K562 (cell line): ENCODE measurements around the gene ATCAY. TPM values are rescaled to one million over a fixed set of nuclear protein-coding genes. Genes with fewer than 3 reads are reported as not detected.

ENCODE experiments used
- ATAC-seq: fragments of 200-7000 bp; cut with Tn5 transposase; 3 replicates; pipeline ENCODE4 v1.9.1; 2020; ENCODE audit warnings: moderate library complexity
- BruUV-seq: library from RNA; stranded (reverse); fragments of 400-500 nt; replicated peaks from 2 replicates; lab custom pipeline; 2021; lab: Mats Ljungman, UMichigan
- CTCF ChIA-PET: fragments of 300-600 bp; formaldehyde crosslinking; extraction: SDS; loops from one replicate; lab custom pipeline; 2021; ENCODE audit warnings: low intra/inter-chr PET ratio; lab: Yijun Ruan, JAX
- POLR2A ChIA-PET: fragments of 300-600, 350-650 bp; sonication (Branson Sonifier 250); formaldehyde crosslinking; extraction: SDS; loops from one replicate; lab custom pipeline; 2021; ENCODE audit warnings: antibody characterized with exemption, inconsistent platforms; lab: Yijun Ruan, JAX
- DNase-seq, 4 experiments: peaks; one replicate each; pipeline versions ENCODE4 v3.0.0 to v3.0.0-alpha.2; 2011 to 2018; ENCODE audit warnings: low spot score in 3 of 4, mixed read lengths in 3 of 4; ENCODE audit errors: extremely low read depth in 1 of 4
- FAIRE-seq: peaks from 2 replicates; lab custom pipeline; 2011; peaks lifted over from hg19 to GRCh38; lab: Jason Lieb, UNC
- H2AFZ ChIP-seq: 2 replicates; pipeline ENCODE4 v1.6.0; 2011; ENCODE audit warnings: low read depth, low read length, control low read depth, inconsistent platforms
- H3K27ac ChIP-seq: fragments of 200-600 bp; 3 replicates; pipeline ENCODE4 v1.8.0; 2011; ENCODE audit warnings: low read depth, mild to moderate bottlenecking, control low read depth, inconsistent platforms, low read length, moderate library complexity, mixed read lengths; ENCODE audit errors: extremely low read depth
- H3K27me3 ChIP-seq, 2 experiments: fragments of 300-600 bp in 1 of 2; 2 replicates in 1 of 2; 3 replicates in 1 of 2; pipeline versions ENCODE4 v1.6.0 to v1.8.0; 2011; ENCODE audit warnings: inconsistent platforms in 2 of 2, low read length in 2 of 2, mild to moderate bottlenecking in 1 of 2, mixed read lengths in 1 of 2, moderate library complexity in 1 of 2; ENCODE audit not compliant: control insufficient read depth in 2 of 2, insufficient read depth in 2 of 2
- H3K36me3 ChIP-seq: fragments of 300-600 bp; 3 replicates; pipeline ENCODE4 v1.8.0; 2011; ENCODE audit warnings: mild to moderate bottlenecking, low read length, inconsistent platforms; ENCODE audit not compliant: control insufficient read depth, insufficient read depth
- H3K4me1 ChIP-seq, 2 experiments: fragments of 200-600 bp in 1 of 2; replicated peaks in 1 of 2; 2 replicates in 1 of 2; 3 replicates in 1 of 2; pipeline versions ENCODE4 v1.5.1 to v1.8.0; 2011; ENCODE audit warnings: inconsistent platforms in 2 of 2, low read length in 2 of 2, mild to moderate bottlenecking in 1 of 2, mixed read lengths in 1 of 2, moderate library complexity in 1 of 2; ENCODE audit not compliant: control insufficient read depth in 2 of 2, insufficient read depth in 2 of 2
- H3K4me2 ChIP-seq: 2 replicates; pipeline ENCODE4 v1.6.1; 2011; ENCODE audit warnings: low read length, control low read depth, inconsistent platforms, mixed read lengths; ENCODE audit not compliant: insufficient read depth
- H3K4me3 ChIP-seq: fragments of 200-600 bp; sonication (generic), shearing (Covaris generic); 2 replicates; pipeline ENCODE4 v1.5.1; 2016; ENCODE audit warnings: control low read depth, inconsistent platforms
- H3K79me2 ChIP-seq: fragments of 200-600 bp; 3 replicates; pipeline ENCODE4 v1.8.0; 2011; ENCODE audit warnings: low read length, inconsistent platforms; ENCODE audit not compliant: control insufficient read depth, insufficient read depth
- H3K9ac ChIP-seq, 2 experiments: 2 replicates each; pipeline versions ENCODE4 v1.6.0 to v1.6.1; 2011; ENCODE audit warnings: low read depth in 2 of 2, low read length in 2 of 2, control low read depth in 1 of 2, inconsistent platforms in 1 of 2, mild to moderate bottlenecking in 1 of 2, mixed read lengths in 1 of 2; ENCODE audit not compliant: insufficient read depth in 1 of 2
- H3K9me1 ChIP-seq: one replicate; pipeline ENCODE4 v1.6.0; 2011; ENCODE audit warnings: inconsistent platforms, mild to moderate bottlenecking, low read length, moderate library complexity; ENCODE audit not compliant: control insufficient read depth, insufficient read depth
- H3K9me3 ChIP-seq: replicated peaks from 2 replicates; pipeline ENCODE4 v1.5.1; 2011; ENCODE audit warnings: low read depth, low read length, inconsistent platforms; ENCODE audit not compliant: control insufficient read depth, insufficient read depth
- H4K20me1 ChIP-seq: replicated peaks from 2 replicates; pipeline ENCODE4 v1.6.1; 2011; ENCODE audit warnings: low read length, inconsistent platforms, mixed read lengths; ENCODE audit not compliant: control insufficient read depth, insufficient read depth
- CHD1 ChIP-seq: fragments of 200-600 bp; sonication (generic); IDR thresholded peaks from one replicate; pipeline ENCODE4 v1.6.1; 2012; ENCODE audit warnings: mild to moderate bottlenecking, moderate library complexity, low read length, inconsistent platforms
- CREM ChIP-seq: IDR thresholded peaks from 2 replicates; pipeline ENCODE4 v1.6.1; 2014; ENCODE audit warnings: antibody characterized with exemption, low read depth
- ELF1 ChIP-seq: fragments of 200-800 bp; sonication (Bioruptor generic); IDR thresholded peaks from 2 replicates; pipeline ENCODE4 v1.6.1; 2016; ENCODE audit warnings: missing genetic modification characterization, missing compliant biosample characterization
- ELF2 ChIP-seq: fragments of 250-450 bp; sonication (Bioruptor Pico); IDR thresholded peaks from 2 replicates; pipeline ENCODE4 v1.5.0; 2021; ENCODE audit warnings: mild to moderate bottlenecking
- HDAC1 ChIP-seq, 2 experiments: fragments of 450-650 bp; IDR thresholded peaks; 2 replicates each; pipeline ENCODE4 v1.6.1; 2016 to 2017; ENCODE audit warnings: inconsistent platforms in 1 of 2, mild to moderate bottlenecking in 1 of 2, moderate library complexity in 1 of 2
- KAT8 ChIP-seq: fragments of 450-650 bp; IDR thresholded peaks from 2 replicates; pipeline ENCODE4 v1.6.1; 2016; ENCODE audit warnings: low read depth, mild to moderate bottlenecking
- SIX5 ChIP-seq, 2 experiments: IDR thresholded peaks; 2 replicates each; pipeline ENCODE4 v1.6.1; 2011; ENCODE audit warnings: low read length in 2 of 2, borderline replicate concordance in 1 of 2, low read depth in 1 of 2, mild to moderate bottlenecking in 1 of 2, moderate library complexity in 1 of 2; ENCODE audit not compliant: insufficient read depth in 1 of 2
- U2AF2 ChIP-seq: fragments of 200-400 bp; formaldehyde crosslinking; optimal IDR thresholded peaks from 2 replicates; pipeline ENCODE3; 2017; ENCODE audit warnings: low read depth, mild to moderate bottlenecking, low read length
- ZFP1 ChIP-seq: fragments of 450-650 bp; formaldehyde crosslinking; IDR thresholded peaks from 2 replicates; pipeline ENCODE4 v1.4.0; 2020; ENCODE audit warnings: mild to moderate bottlenecking, mixed read lengths
- WGBS: fragments of 100-300 bp; shearing (Covaris generic); methylation state at CpG from one replicate; pipeline ENCODE4 v1.1.6; 2016; ENCODE audit warnings: low coverage, mixed read lengths; ENCODE audit not compliant: insufficient coverage; ENCODE audit errors: missing lambda C conversion rate; 5-methylcytosine and 5-hydroxymethylcytosine counted together
- in situ Hi-C: fragments of 300-500 bp; cut with MboI; formaldehyde crosslinking; loops from 4 replicates; pipeline ENCODE4 v1.15.0; 2018; ENCODE audit warnings: inconsistent platforms, mixed read lengths
- intact Hi-C: fragments of 100-400 bp; cut with micrococcal nuclease; formaldehyde crosslinking; loops from 2 replicates; pipeline ENCODE4 v1.14.2; 2022
- polyA plus RNA-seq, 8 experiments: library from polyadenylated mRNA; depleted of rRNA in 4 of 8; stranded (reverse) in 5 of 8; unstranded in 3 of 8; fragments of >200 nt; fragmentation: Nextera tagmentation in 2 of 8; fragmentation: Illumina TruSeq in 1 of 8; extraction: Ambion mirVana in 2 of 8; extraction: Trizol in 1 of 8; gene quantifications; 2 replicates each; pipeline versions ENCODE4 v1.2.1 to v1.2.3, GENCODE V29; 2011 to 2014; ENCODE audit warnings: inconsistent platforms in 1 of 8, missing spikeins in 1 of 8
- total RNA-seq, 7 experiments: library from RNA; depleted of rRNA in 6 of 7; stranded (reverse); fragments of >200 nt in 6 of 7; fragmentation: Illumina TruSeq in 2 of 7; extraction: Trizol in 2 of 7; gene quantifications; 2 replicates each; pipeline versions ENCODE4 v1.2.1 to v1.2.3, GENCODE V29; 2011 to 2021; ENCODE audit warnings: low replicate concordance in 1 of 7
- TF ChIP-seq, protein P1 (sequence below): fragments of 250-450 bp; sonication (Bioruptor Pico); IDR thresholded peaks from 2 replicates; pipeline ENCODE4 v1.8.0; 2021; ENCODE audit warnings: moderate library complexity, mild to moderate bottlenecking, inconsistent platforms
- TF ChIP-seq, protein P2 (sequence below), 2 experiments: fragments of 450-650 bp in 1 of 2; sonication (generic) in 1 of 2; formaldehyde crosslinking in 1 of 2; IDR thresholded peaks; 2 replicates each; pipeline versions ENCODE4 v1.7.1 to v1.9.0; 2016 to 2022; ENCODE audit warnings: inconsistent platforms in 1 of 2, mild to moderate bottlenecking in 1 of 2, missing genetic modification reagents in 1 of 2

Gene ATCAY
- total and polyA plus RNA-seq, 9 of the 15 experiments (the other 6 are each of a cell fraction or from before 2014, with no cell fraction given), result not detected

DNA sequence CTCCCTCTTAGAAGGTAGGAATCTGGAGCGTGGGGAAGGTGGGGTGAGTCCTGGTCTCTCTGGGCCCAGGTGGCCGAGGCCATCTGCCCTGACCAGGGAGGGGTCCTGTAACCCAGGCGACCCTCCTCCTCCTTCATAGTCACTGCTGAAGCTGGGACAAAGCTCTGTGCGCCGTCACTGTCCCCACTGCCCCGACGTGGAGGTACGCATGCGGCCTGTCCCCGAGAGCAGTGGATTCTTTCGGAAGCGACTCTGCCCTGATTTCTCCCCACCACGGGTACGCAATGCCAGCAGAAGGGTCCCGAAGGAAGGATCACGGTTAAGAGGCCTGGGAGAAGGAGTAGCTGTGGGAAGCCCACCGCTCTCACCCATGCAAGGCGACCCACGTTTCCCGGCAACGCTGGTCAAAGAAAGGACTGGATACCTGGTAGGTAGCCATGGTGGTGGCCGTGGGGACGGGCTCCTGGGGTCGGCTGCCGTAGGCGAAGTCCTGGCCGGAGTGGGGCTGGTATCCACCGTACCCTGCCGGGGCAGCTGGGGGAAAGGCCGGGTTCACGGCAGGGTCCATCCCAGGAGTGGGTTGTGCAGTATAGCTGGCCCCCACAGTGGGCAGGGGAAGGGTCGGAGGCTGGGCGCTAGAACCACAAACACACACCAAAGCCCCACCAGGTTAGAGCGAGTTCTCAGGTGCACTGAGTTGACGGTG is 46.0 kb upstream of the ATCAY start:
- Histone ChIP-seq H3K9ac (peak overlapping the region in 1 of 2 experiments; percentile 71; a peak in 2 of 4 replicates), H3K27me3 (peaks cover 11 to 37% of the 10 kb centered on the region in 2 experiments; a peak in 4 of 5 replicates), H3K9me1 (no peaks in the 10 kb centered on the region), H2AFZ (no peak overlapping the region), H3K79me2 (no peaks in the 10 kb centered on the region), H3K36me3 (no peaks in the 10 kb centered on the region), H3K4me2 (no peak overlapping the region), H4K20me1 (no peaks in the 10 kb centered on the region), H3K27ac (no peak overlapping the region), H3K4me1 (peaks cover 0 to 29% of the 10 kb centered on the region in 2 experiments; a peak in 3 of 5 replicates), H3K9me3 (peaks cover 12% of the 10 kb centered on the region), H3K4me3 (no peak overlapping the region)
- FAIRE-seq, result no peak
- in situ Hi-C loops (no loop called here), intact Hi-C loops (no loop called here)
- CTCF ChIA-PET, result no interaction called here
- WGBS, result 44% methylated on average over 25 of the region's 35 CpGs
- BruUV-seq, result no TSS peak
- POLR2A ChIA-PET, result interaction anchor here (0.7 kb wide), 1 partner anchor 72 kb away, joined by 4 read pairs; the partner anchor contains the start of gene MRPL54
- no peak for DNase-seq
- no peak for ATAC-seq
- TF ChIP-seq ZFP1 (CRISPR knock-in tag) (no peak), ELF2 (no peak), KAT8 (no peak), HDAC1 (IDR thresholded peaks at IDR 0.05) (no peak), U2AF2 (no peak), ELF1 (tag) (no peak), CREM (no peak), CHD1 (no peak), SIX5 (IDR thresholded peaks at IDR 0.05; ENCODE audit: borderline replicate concordance in 1 of 2, insufficient read depth in 1 of 2, low read depth in 1 of 2, low read length in 2 of 2) (no peak)
- TF ChIP-seq, protein P1, sequence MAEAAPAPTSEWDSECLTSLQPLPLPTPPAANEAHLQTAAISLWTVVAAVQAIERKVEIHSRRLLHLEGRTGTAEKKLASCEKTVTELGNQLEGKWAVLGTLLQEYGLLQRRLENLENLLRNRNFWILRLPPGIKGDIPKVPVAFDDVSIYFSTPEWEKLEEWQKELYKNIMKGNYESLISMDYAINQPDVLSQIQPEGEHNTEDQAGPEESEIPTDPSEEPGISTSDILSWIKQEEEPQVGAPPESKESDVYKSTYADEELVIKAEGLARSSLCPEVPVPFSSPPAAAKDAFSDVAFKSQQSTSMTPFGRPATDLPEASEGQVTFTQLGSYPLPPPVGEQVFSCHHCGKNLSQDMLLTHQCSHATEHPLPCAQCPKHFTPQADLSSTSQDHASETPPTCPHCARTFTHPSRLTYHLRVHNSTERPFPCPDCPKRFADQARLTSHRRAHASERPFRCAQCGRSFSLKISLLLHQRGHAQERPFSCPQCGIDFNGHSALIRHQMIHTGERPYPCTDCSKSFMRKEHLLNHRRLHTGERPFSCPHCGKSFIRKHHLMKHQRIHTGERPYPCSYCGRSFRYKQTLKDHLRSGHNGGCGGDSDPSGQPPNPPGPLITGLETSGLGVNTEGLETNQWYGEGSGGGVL (CRISPR knock-in tag), result no peak
- TF ChIP-seq, protein P2, sequence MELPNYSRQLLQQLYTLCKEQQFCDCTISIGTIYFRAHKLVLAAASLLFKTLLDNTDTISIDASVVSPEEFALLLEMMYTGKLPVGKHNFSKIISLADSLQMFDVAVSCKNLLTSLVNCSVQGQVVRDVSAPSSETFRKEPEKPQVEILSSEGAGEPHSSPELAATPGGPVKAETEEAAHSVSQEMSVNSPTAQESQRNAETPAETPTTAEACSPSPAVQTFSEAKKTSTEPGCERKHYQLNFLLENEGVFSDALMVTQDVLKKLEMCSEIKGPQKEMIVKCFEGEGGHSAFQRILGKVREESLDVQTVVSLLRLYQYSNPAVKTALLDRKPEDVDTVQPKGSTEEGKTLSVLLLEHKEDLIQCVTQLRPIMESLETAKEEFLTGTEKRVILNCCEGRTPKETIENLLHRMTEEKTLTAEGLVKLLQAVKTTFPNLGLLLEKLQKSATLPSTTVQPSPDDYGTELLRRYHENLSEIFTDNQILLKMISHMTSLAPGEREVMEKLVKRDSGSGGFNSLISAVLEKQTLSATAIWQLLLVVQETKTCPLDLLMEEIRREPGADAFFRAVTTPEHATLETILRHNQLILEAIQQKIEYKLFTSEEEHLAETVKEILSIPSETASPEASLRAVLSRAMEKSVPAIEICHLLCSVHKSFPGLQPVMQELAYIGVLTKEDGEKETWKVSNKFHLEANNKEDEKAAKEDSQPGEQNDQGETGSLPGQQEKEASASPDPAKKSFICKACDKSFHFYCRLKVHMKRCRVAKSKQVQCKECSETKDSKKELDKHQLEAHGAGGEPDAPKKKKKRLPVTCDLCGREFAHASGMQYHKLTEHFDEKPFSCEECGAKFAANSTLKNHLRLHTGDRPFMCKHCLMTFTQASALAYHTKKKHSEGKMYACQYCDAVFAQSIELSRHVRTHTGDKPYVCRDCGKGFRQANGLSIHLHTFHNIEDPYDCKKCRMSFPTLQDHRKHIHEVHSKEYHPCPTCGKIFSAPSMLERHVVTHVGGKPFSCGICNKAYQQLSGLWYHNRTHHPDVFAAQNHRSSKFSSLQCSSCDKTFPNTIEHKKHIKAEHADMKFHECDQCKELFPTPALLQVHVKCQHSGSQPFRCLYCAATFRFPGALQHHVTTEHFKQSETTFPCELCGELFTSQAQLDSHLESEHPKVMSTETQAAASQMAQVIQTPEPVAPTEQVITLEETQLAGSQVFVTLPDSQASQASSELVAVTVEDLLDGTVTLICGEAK (IDR thresholded peaks at IDR 0.05), result no peak
- TF ChIP-seq, protein P2 (CRISPR knock-in tag; IDR thresholded peaks at IDR 0.05), result no peak
